Measurements from ENCODE around the gene CSRP2.

CSRP2 gene

DNA sequence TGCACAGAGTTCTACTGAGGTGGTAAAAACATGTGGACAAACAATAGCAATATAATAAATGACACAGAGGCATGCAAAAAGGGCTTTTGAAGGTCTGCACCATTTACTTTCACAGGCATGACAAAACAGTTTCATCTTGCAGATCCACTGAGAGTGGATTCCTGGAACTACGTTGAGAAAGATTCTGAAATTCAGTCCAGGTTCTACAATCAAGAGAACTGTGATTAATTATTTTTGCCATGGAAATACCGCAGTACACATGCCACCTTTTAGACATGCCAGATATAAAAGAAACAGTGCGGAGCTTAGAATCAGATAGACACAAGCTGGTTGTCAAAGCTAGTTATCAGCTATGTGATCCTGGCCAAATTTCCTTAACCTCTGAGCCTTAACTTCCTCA lies 4.8 kb downstream of the CSRP2 start:
- TF ChIP-seq, protein P1, sequence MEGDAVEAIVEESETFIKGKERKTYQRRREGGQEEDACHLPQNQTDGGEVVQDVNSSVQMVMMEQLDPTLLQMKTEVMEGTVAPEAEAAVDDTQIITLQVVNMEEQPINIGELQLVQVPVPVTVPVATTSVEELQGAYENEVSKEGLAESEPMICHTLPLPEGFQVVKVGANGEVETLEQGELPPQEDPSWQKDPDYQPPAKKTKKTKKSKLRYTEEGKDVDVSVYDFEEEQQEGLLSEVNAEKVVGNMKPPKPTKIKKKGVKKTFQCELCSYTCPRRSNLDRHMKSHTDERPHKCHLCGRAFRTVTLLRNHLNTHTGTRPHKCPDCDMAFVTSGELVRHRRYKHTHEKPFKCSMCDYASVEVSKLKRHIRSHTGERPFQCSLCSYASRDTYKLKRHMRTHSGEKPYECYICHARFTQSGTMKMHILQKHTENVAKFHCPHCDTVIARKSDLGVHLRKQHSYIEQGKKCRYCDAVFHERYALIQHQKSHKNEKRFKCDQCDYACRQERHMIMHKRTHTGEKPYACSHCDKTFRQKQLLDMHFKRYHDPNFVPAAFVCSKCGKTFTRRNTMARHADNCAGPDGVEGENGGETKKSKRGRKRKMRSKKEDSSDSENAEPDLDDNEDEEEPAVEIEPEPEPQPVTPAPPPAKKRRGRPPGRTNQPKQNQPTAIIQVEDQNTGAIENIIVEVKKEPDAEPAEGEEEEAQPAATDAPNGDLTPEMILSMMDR (conservative IDR thresholded peaks at IDR 0.05; ENCODE audit: control insufficient read depth, insufficient read depth, low read depth, low read length): no peak
- DNase-seq (ENCODE audit: low read depth): no peak
- H3K4me3 ChIP-seq (ENCODE audit: control insufficient read depth, low read depth, low read length): no peak overlapping the region

DNA sequence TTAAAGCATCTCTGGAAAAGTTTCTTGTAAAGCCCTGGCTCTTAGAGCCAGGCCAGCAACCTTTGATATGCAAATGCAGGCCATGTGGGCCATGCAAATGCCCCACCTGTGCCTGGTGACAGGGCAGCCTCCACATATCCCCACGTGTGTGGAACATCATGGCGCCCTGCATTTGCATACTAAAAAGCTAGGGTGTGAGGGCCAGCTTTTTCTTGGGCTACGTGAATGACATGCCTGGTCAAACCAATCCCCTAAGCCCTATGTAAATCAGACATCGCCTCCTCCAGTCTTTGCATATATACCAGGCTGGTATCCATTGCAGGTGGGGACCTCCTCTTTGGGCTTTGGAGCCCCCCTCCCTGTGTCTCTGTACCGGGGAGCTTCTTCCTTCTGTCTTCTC lies 6.4 kb downstream of the CSRP2 start:
- H3K4me3 ChIP-seq (ENCODE audit: control insufficient read depth, low read depth, low read length): no peak overlapping the region
- DNase-seq (ENCODE audit: low read depth): no peak
- TF ChIP-seq, protein P1 (conservative IDR thresholded peaks at IDR 0.05; ENCODE audit: control insufficient read depth, insufficient read depth, low read depth, low read length): no peak

DNA sequence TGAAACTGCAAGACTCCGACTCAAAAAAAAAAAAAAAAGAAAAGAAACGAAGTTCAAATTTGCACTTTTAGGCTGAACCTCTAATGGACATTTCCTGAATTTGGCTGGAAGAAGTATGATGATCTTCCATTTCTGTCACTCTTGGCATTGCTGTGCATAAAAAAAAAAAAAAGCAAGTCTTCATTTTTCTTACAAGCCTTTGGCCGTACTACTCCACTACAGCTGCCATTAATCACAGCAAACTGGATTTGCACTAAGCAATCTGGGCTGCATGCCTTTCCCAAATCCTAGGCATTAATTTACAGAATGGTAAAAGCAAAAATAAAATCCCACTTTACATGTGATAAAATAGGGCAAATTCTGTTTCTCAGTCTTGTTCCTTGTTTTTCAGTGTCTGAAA lies 7.1 kb downstream of the CSRP2 start:
- TF ChIP-seq, protein P1 (conservative IDR thresholded peaks at IDR 0.05; ENCODE audit: control insufficient read depth, insufficient read depth, low read depth, low read length): no peak
- H3K4me3 ChIP-seq (ENCODE audit: control insufficient read depth, low read depth, low read length): no peak overlapping the region
- DNase-seq (ENCODE audit: low read depth): no peak

DNA sequence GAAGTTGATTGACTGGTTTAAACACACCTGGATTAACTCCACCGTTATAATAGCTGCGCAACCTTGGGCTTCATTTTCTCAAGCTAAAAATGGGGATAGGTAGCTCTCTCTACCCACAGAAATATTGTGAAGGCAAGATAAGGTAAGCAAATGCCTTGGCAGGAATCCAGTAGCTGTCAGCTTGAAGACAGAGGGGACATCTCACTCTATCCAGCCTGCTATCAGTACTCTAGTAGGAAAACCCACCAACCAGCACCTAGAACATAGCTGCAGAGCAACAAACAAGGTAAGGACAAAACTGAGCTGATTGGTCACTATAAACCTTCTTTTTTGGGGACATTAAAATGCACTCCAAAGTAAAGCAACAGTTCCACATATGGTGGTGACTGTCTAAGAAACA lies 7.7 kb downstream of the CSRP2 start:
- no peak for DNase-seq (ENCODE audit: low read depth)
- TF ChIP-seq, protein P1 (conservative IDR thresholded peaks at IDR 0.05; ENCODE audit: control insufficient read depth, insufficient read depth, low read depth, low read length): no peak
- H3K4me3 ChIP-seq (ENCODE audit: control insufficient read depth, low read depth, low read length): no peak overlapping the region

DNA sequence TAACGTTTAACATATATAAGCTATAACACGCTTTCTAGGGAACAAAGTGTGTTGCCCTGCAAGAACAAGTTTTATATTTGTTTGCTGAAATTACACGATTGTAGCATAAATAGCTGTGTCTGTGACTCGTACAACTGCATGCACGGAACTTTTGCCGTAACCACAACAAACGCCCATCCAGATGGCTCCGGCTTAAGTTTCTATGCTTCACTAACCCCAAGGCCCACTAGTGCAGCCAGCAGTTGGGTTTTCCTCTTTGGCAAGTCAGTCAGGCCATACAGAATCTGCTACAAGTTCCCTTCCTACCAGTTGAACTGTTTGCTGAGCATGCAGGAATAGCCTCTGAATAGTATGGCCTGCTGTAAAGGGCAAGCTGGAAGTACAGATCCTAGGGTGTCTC lies 12.1 kb downstream of the CSRP2 start:
- TF ChIP-seq, protein P1 (conservative IDR thresholded peaks at IDR 0.05; ENCODE audit: control insufficient read depth, insufficient read depth, low read depth, low read length): no peak
- no peak overlapping the region for H3K4me3 ChIP-seq (ENCODE audit: control insufficient read depth, low read depth, low read length)
- DNase-seq (ENCODE audit: low read depth): peak; percentile 28

DNA sequence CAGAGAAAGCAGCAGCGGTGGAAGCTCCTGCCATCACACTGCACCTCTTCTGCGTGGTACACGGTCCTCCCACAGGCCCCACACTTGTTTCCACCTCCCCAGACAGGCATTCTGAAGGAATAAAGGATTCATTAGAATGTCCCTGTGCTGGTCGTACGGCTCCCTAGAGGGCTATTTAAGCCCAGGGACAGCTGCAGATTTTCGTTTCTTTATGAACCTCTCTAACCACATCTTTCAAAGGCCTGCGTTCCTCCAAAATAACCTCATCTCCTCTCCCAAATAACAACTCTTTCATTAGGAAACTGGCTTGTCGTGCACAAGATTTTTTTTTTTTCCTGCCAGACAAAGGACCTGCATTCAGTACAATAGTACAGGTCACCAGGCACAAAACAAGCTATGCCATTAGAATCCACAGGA lies 12.7 kb downstream of the CSRP2 start:
- no peak overlapping the region for H3K4me3 ChIP-seq (ENCODE audit: control insufficient read depth, low read depth, low read length)
- TF ChIP-seq, protein P1 (conservative IDR thresholded peaks at IDR 0.05; ENCODE audit: control insufficient read depth, insufficient read depth, low read depth, low read length): no peak
- DNase-seq (ENCODE audit: low read depth): no peak

DNA sequence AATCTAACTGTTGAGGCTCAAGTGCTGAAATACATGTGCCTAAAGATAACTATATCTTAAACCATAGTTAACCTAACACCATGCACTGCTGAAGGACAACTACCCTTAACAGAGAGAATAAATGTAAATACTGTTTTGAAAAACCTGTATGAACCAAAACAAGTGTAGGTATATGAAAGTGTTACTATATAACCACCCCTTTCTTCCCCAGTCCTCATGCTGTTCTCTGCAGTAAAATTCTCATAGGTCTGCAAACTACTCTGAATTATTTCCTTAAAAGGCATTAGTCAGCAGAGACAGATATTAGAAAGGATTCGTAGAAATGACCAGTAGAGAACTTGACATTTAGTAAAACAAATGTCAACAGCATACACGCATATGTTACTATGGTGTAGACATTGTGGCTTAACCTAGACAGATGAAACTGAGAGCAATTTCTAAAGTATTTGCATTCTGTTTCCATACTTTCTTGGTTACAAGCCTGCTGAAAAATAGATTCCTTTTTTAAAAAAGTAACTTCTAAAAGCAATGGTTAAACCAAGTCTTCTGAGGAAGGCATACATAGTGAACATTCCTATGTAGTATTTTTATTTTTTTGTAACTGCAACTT lies 13.9 kb downstream of the CSRP2 start:
- no peak for DNase-seq (ENCODE audit: low read depth)
- TF ChIP-seq, protein P1 (conservative IDR thresholded peaks at IDR 0.05; ENCODE audit: control insufficient read depth, insufficient read depth, low read depth, low read length): no peak

More for the DNA sequence above, 13.9 kb downstream of the CSRP2 start:
- no peak overlapping the region for H3K4me3 ChIP-seq (ENCODE audit: control insufficient read depth, low read depth, low read length)

All from fibroblast of mammary gland (primary cell).